Sigmoid colon (tissue), 7 donors: ENCODE measurements around the gene RIPOR3. TPM values are rescaled to one million over a fixed set of nuclear protein-coding genes. Genes with fewer than 3 reads are reported as not detected.

Experiments used
- DNase-seq: peaks from one replicate; pipeline ENCODE4 v3.0.0-alpha.2; 2019
- H3K27ac ChIP-seq, 4 donors: fragments of 200-600 bp; sonication (generic); one replicate each; pipeline ENCODE4 v1.5.1; 2016 to 2019; ENCODE audit warnings: mild to moderate bottlenecking in 1 of 4
- H3K27me3 ChIP-seq, 3 donors: fragments of 200-600 bp; sonication (generic); one replicate each; pipeline ENCODE4 v1.5.1; 2019; ENCODE audit warnings: mild to moderate bottlenecking in 1 of 3
- H3K36me3 ChIP-seq, 4 donors: fragments of 200-600 bp; sonication (generic); one replicate each; pipeline ENCODE4 v1.5.1; 2016 to 2019
- H3K4me1 ChIP-seq, 4 donors: fragments of 200-600 bp; sonication (generic); one replicate each; pipeline ENCODE4 v1.5.1; 2017 to 2019
- H3K4me3 ChIP-seq, 4 donors: fragments of 200-600 bp; sonication (generic); one replicate each; pipeline ENCODE4 v1.5.1; 2017 to 2019; ENCODE audit warnings: mild to moderate bottlenecking in 2 of 4, moderate library complexity in 1 of 4
- H3K9me3 ChIP-seq, 4 donors: fragments of 200-600 bp in 3 of 4; sonication (generic) in 3 of 4; one replicate each; pipeline versions ENCODE4 v1.5.1 to v1.6.1; 2013 to 2019
- CTCF ChIP-seq, 4 experiments: fragments of 450-650 bp in 3 of 4; fragments of 200-600 bp in 1 of 4; IDR thresholded peaks; one replicate each; pipeline ENCODE4 v1.5.1; 2016 to 2019; ENCODE audit warnings: antibody characterized with exemption in 4 of 4, mild to moderate bottlenecking in 3 of 4, moderate library complexity in 2 of 4
- EP300 ChIP-seq, 4 donors: sonication (generic); formaldehyde crosslinking; IDR thresholded peaks; one replicate each; pipeline ENCODE4 v1.6.1; 2017; ENCODE audit warnings: antibody characterized with exemption in 4 of 4
- POLR2A ChIP-seq, 2 donors: fragments of 450-650 bp; IDR thresholded peaks; one replicate each; pipeline ENCODE4 v1.6.1; 2016; ENCODE audit warnings: antibody characterized with exemption in 2 of 2, mild to moderate bottlenecking in 2 of 2, moderate library complexity in 2 of 2
- POLR2AphosphoS5 ChIP-seq, 4 donors: sonication (generic); formaldehyde crosslinking; IDR thresholded peaks; one replicate each; pipeline ENCODE4 v1.6.1; 2017; ENCODE audit warnings: antibody characterized with exemption in 4 of 4
- WGBS, 2 donors: extraction: QIAGEN DNeasy Blood & Tissue Kit; methylation state at CpG; one replicate each; pipeline ENCODE4 v1.1.7; 2013; 5-methylcytosine and 5-hydroxymethylcytosine counted together
- intact Hi-C: fragments of 100-400 bp; cut with DNase I; formaldehyde crosslinking; loops from one replicate; pipeline ENCODE4 v1.15.1; 2023
- polyA plus RNA-seq, 3 donors: library from polyadenylated mRNA; stranded (reverse); fragments of 200-250 nt; gene quantifications; one replicate each; pipeline ENCODE4 v1.2.3, GENCODE V29; 2013
- total RNA-seq, 4 donors: library from RNA; depleted of rRNA; stranded (reverse); fragments of >200 nt; gene quantifications; one replicate each; pipeline ENCODE4 v1.1.0, GENCODE V29; 2016
- donor health status: healthy with polysubstance abuse.
- donor health status: Bipolar disorder and iron deficiency.
- donor health status: healthy.

The RIPOR3 gene
- total and polyA plus RNA-seq, 7 donors, result 0.92 to 28.0 (median 9.4) TPM

DNA sequence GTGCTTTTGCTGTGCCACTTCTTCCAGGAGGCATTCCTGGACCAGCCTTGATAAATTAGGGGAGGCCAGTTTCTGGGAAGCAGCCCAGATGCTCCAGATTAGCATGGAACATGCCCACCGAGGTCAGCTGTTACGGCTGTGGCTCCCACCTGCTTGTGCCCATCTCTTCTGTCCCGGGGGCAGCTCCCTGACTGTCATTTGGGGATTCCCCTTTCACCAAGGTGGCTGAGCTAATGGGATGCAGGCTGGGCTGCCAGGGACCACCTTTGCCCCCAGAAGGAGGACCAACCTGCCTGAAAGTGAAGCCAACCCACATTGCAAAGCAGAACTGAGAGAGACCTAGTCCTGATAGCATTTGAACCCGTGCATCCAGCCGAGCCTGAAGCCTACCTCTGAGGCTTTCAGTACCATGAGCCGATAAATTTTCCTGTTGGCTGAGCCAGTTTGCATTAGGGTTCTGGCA, 95.9 kb downstream of the RIPOR3 start:
- Histone ChIP-seq H3K27me3 (peaks cover 0 to 30% (median 8%) of the 10 kb centered on the region in 3 donors), H3K27ac (no peak overlapping the region), H3K9me3 (no peaks in the 10 kb centered on the region), H3K36me3 (peaks cover 0 to under 1% (median 0%) of the 10 kb centered on the region in 4 donors), H3K4me1 (peaks cover 0 to 24% (median 17%) of the 10 kb centered on the region in 4 donors), H3K4me3 (no peak overlapping the region)
- DNase-seq, result no peak
- intact Hi-C loops, result no loop called here
- TF ChIP-seq POLR2A (IDR thresholded peaks at IDR 0.05), result no peak
- no peak for TF ChIP-seq CTCF (IDR thresholded peaks at IDR 0.05)
- no peak for TF ChIP-seq EP300 (IDR thresholded peaks at IDR 0.05)
- TF ChIP-seq POLR2AphosphoS5 (IDR thresholded peaks at IDR 0.05), result no peak
- 57 to 79% methylated on average over 6 of the region's 6 CpGs for WGBS, 2 donors

GRCh38 chr20:50594591-50595432, 96.5 kb downstream of the RIPOR3 start:
- peaks cover 0 to 24% (median 17%) of the 10 kb centered on the region in 4 donors for H3K4me1 ChIP-seq
- H3K27me3 ChIP-seq, result peaks cover 0 to 30% (median 8%) of the 10 kb centered on the region in 3 donors
- TF ChIP-seq CTCF (IDR thresholded peaks at IDR 0.05), result no peak
- peak in 1 of 4 donors; percentile 4 for TF ChIP-seq POLR2AphosphoS5 (IDR thresholded peaks at IDR 0.05)
- H3K9me3 ChIP-seq, result no peaks in the 10 kb centered on the region
- intact Hi-C loops, result no loop called here
- H3K27ac ChIP-seq, result no peak overlapping the region
- DNase-seq, result no peak
- WGBS, 2 donors, result 43 to 61% methylated on average over 19 of the region's 19 CpGs
- H3K4me3 ChIP-seq, result no peak overlapping the region
- H3K36me3 ChIP-seq, result peaks cover 0 to 7% (median 0%) of the 10 kb centered on the region in 4 donors

- no peaks in the 10 kb centered on the region for H3K9me3 ChIP-seq
- TF ChIP-seq EP300 (IDR thresholded peaks at IDR 0.05) (no peak), CTCF (IDR thresholded peaks at IDR 0.05) (no peak), POLR2AphosphoS5 (IDR thresholded peaks at IDR 0.05) (no peak), POLR2A (IDR thresholded peaks at IDR 0.05) (no peak)
- WGBS, 2 donors, result 73 to 84% methylated on average over 11 of the region's 11 CpGs
- intact Hi-C loops, result no loop called here
- peaks cover 0 to 30% (median 8%) of the 10 kb centered on the region in 3 donors for H3K27me3 ChIP-seq
- H3K4me1 ChIP-seq, result peaks cover 0 to 24% (median 17%) of the 10 kb centered on the region in 4 donors
- H3K36me3 ChIP-seq, result peaks cover 0 to 9% (median 0%) of the 10 kb centered on the region in 4 donors
- no peak for DNase-seq
- H3K27ac ChIP-seq, result no peak overlapping the region
- no peak overlapping the region for H3K4me3 ChIP-seq
These were observed 97.1 kb downstream of the RIPOR3 start for GRCh38 chr20:50594231-50594590.

DNA sequence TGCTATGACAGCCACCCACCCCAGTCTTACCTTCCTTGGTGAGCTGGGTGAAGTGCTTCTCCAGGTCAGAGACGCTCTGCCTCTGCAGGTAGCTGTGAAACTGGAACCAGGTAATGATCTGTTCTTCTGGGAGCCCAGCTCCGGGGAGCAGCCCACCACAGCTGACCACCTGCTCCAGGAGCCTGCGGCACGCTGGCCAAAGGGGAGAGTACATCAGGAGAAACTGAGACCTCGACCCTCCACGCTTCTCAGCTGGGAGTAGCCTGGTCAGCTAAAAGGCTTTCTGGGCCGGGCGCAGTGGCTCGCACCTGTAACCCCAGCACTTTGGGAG, 98.4 kb downstream of the RIPOR3 start:
- peaks cover 0 to 24% (median 18%) of the 10 kb centered on the region in 4 donors for H3K4me1 ChIP-seq
- intact Hi-C loops, result no loop called here
- peaks cover 0 to 10% (median 0%) of the 10 kb centered on the region in 4 donors for H3K36me3 ChIP-seq
- no peak for DNase-seq
- no peaks in the 10 kb centered on the region for H3K9me3 ChIP-seq
- WGBS, 2 donors, result 92 to 96% methylated on average over 9 of the region's 9 CpGs
- TF ChIP-seq CTCF (IDR thresholded peaks at IDR 0.05) (no peak), EP300 (IDR thresholded peaks at IDR 0.05) (no peak), POLR2A (IDR thresholded peaks at IDR 0.05) (no peak), POLR2AphosphoS5 (IDR thresholded peaks at IDR 0.05) (no peak)
- peak overlapping the region in 2 of 4 donors; percentile 36 to 50 for H3K27ac ChIP-seq
- H3K4me3 ChIP-seq, result no peak overlapping the region
- peaks cover 0 to 25% (median 8%) of the 10 kb centered on the region in 3 donors for H3K27me3 ChIP-seq
